Uterus (tissue), 4 donors: ENCODE data around the gene RHEB. TPM values are rescaled to one million over a fixed set of nuclear protein-coding genes. Genes with fewer than 3 reads are reported as not detected.

Experiments
- DNase-seq, 2 donors: peaks; one replicate each; pipeline ENCODE4 v3.0.0-alpha.2; 2019 to 2020
- H3K27ac ChIP-seq, 2 donors: fragments of 200-600 bp; sonication (generic); 1 replicate in 1 of 2; 2 replicates in 1 of 2; pipeline ENCODE4 v1.5.1; 2016 to 2018
- H3K27me3 ChIP-seq, 2 donors: fragments of 200-600 bp; sonication (generic); one replicate each; pipeline ENCODE4 v1.5.1; 2018 to 2019; ENCODE audit warnings: control low read depth in 1 of 2
- H3K36me3 ChIP-seq, 2 donors: fragments of 200-600 bp; sonication (generic); one replicate each; pipeline ENCODE4 v1.5.1; 2019; ENCODE audit warnings: control low read depth in 1 of 2
- H3K4me1 ChIP-seq, 2 donors: fragments of 200-600 bp; sonication (generic); one replicate each; pipeline ENCODE4 v1.5.1; 2018 to 2019; ENCODE audit warnings: control low read depth in 1 of 2
- H3K4me3 ChIP-seq, 2 donors: fragments of 200-600 bp; sonication (generic); 1 replicate in 1 of 2; 2 replicates in 1 of 2; pipeline ENCODE4 v1.5.1; 2018 to 2019; ENCODE audit warnings: mild to moderate bottlenecking in 1 of 2
- H3K9me3 ChIP-seq, 2 donors: fragments of 200-600 bp; sonication (generic); one replicate each; pipeline ENCODE4 v1.5.1; 2019; ENCODE audit warnings: control low read depth in 1 of 2
- POLR2A ChIP-seq, 2 donors: fragments of 450-650 bp; IDR thresholded peaks; one replicate each; pipeline ENCODE4 v1.6.1; 2016; ENCODE audit warnings: antibody characterized with exemption in 2 of 2, mild to moderate bottlenecking in 1 of 2, moderate library complexity in 1 of 2
- intact Hi-C: fragments of 100-400 bp; cut with DNase I; formaldehyde crosslinking; loops from one replicate; pipeline ENCODE4 v1.15.1; 2023; ENCODE audit warnings: low total_unique reads
- total RNA-seq, 4 donors: library from RNA; depleted of rRNA in 3 of 4; stranded (reverse); fragments of >200 nt in 3 of 4; gene quantifications; one replicate each; pipeline versions ENCODE4 v1.1.0 to v1.2.4, GENCODE V29; 2014 to 2023
- TF ChIP-seq, protein P1 (sequence below), 4 experiments: fragments of 200-600 bp in 2 of 4; fragments of 450-650 bp in 2 of 4; sonication (generic) in 2 of 4; IDR thresholded peaks; one replicate each; pipeline ENCODE4 v1.5.1; 2016 to 2019; ENCODE audit warnings: antibody characterized with exemption in 4 of 4, mild to moderate bottlenecking in 2 of 4, moderate library complexity in 1 of 4
- donor health status: DM: yes; HTN: yes; CAD: no.

RHEB gene
- total RNA-seq, 4 donors from 2014 or later: 69.2 to 135 (median 102) TPM

DNA sequence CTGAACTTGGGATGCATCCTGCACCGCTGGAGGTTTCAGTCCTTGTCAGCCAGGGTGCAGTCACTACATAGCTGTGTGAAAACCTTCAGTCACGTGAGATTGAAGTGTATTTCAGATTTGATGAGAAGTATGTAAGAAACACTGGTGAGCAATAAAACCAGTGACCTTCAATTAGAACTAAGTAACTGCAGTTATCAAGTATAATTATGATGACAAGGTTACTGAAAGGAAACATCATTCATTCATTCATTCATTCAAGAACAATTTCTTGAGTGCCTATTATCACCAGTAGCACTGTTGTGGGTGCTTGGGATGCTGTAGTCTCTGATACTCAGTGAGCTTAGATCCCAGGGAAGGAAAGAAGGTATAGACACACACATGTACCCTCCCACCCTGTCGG, 33.6 kb downstream of the RHEB start:
- Histone ChIP-seq H3K9me3 (no peaks in the 10 kb centered on the region), H3K4me3 (no peak overlapping the region), H3K27ac (peak overlapping the region in 1 of 2 donors; percentile 61), H3K4me1 (no peaks in the 10 kb centered on the region), H3K36me3 (no peaks in the 10 kb centered on the region), H3K27me3 (no peaks in the 10 kb centered on the region)
- intact Hi-C loops: no loop called here
- TF ChIP-seq, protein P1, sequence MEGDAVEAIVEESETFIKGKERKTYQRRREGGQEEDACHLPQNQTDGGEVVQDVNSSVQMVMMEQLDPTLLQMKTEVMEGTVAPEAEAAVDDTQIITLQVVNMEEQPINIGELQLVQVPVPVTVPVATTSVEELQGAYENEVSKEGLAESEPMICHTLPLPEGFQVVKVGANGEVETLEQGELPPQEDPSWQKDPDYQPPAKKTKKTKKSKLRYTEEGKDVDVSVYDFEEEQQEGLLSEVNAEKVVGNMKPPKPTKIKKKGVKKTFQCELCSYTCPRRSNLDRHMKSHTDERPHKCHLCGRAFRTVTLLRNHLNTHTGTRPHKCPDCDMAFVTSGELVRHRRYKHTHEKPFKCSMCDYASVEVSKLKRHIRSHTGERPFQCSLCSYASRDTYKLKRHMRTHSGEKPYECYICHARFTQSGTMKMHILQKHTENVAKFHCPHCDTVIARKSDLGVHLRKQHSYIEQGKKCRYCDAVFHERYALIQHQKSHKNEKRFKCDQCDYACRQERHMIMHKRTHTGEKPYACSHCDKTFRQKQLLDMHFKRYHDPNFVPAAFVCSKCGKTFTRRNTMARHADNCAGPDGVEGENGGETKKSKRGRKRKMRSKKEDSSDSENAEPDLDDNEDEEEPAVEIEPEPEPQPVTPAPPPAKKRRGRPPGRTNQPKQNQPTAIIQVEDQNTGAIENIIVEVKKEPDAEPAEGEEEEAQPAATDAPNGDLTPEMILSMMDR (IDR thresholded peaks at IDR 0.05): no peak
- no peak for TF ChIP-seq POLR2A (IDR thresholded peaks at IDR 0.05)
- DNase-seq: no peak

DNA sequence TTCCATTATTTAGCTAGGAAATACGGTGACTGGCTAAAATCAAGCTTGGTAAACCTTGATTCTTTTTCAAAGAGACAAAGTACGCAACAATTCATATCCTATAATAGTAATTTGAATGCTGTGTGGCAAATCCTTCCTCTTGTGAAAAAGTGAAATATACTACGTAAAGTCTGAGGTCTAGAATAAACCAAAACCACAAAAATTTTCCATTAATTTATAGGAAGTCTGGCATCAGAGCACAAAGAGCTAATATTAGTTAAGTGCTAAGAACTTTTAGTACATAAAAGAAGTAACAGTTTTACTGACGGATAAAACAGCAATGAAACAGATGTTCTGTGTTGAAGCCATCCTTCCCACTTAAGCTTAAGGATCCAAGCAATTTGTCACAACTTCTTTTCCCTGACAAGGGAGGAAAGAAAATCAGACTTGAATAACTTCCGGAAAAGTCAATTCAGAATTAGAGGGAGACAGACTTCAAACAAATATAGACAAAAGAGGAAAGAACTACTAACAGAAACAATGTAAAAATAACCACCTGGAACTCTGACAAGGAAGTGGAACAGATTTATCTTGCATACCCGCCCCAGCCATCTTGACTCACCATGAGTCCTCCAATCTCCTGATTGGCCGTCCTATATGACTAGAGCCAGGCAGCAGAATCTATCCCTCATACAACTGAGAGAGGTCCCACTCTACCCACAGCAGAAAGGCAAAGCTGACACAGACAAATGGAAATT, 34.6 kb downstream of the RHEB start:
- TF ChIP-seq, protein P1 (IDR thresholded peaks at IDR 0.05): no peak
- no peak for TF ChIP-seq POLR2A (IDR thresholded peaks at IDR 0.05)
- H3K4me1 ChIP-seq: no peaks in the 10 kb centered on the region

GRCh38 chr7:151483711-151483983, 36.0 kb downstream of the RHEB start:
- no peaks in the 10 kb centered on the region for H3K4me1 ChIP-seq
- H3K9me3 ChIP-seq: no peaks in the 10 kb centered on the region
- intact Hi-C loops: no loop called here
- TF ChIP-seq, protein P1 (IDR thresholded peaks at IDR 0.05): no peak
- TF ChIP-seq POLR2A (IDR thresholded peaks at IDR 0.05): no peak
- H3K27ac ChIP-seq: no peak overlapping the region
- no peak for DNase-seq
- H3K27me3 ChIP-seq: no peaks in the 10 kb centered on the region
- no peaks in the 10 kb centered on the region for H3K36me3 ChIP-seq
- H3K4me3 ChIP-seq: no peak overlapping the region

More for the DNA sequence above, 34.6 kb downstream of the RHEB start:
- H3K27me3 ChIP-seq: no peaks in the 10 kb centered on the region
- no peak overlapping the region for H3K4me3 ChIP-seq
- intact Hi-C loops: no loop called here
- peak in 1 of 2 donors; percentile 39 for DNase-seq
- peak overlapping the region; percentile 53 to 61 for H3K27ac ChIP-seq
- H3K9me3 ChIP-seq: no peaks in the 10 kb centered on the region
- no peaks in the 10 kb centered on the region for H3K36me3 ChIP-seq

DNA sequence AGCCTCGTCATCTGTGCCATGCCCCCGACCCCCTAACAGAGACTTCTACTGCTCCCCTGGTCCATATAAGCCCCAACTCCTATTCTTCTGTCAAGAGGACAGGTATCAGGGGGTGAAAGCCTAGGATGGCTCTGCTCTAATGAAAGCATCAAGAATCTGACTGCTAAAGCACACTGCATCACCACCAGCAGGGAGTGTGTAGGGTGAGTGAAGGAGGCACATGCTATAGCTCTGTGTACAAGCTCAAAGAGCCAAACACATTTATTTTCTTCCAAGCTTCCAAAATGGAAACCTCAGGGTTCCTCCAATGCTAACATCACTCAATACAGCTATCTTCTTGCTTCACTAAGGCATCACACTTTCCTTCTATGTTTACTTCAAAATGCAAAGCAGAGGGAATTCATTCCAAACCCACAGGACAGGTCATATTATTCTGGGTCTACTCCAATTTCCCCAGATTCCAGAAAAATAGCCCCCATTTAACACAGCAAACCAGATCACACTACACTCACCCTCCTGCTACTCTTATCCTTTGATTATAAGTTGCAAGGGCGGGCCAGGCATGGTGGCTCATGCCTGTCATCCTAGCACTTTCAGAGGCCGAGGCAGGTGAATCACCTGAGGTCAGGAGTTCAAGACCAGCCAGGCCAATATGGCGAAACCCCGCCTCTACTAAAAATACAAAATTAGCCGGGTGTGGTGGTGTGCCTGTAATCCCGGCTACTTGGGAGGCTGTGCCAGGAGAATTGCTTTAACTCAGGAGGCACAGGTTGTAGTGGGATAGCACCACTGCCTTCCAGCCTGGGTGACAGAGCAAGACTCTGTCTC, 36.6 kb downstream of the RHEB start:
- no peaks in the 10 kb centered on the region for H3K36me3 ChIP-seq

More for the DNA sequence above, 36.6 kb downstream of the RHEB start:
- Histone ChIP-seq H3K4me1 (no peaks in the 10 kb centered on the region), H3K4me3 (no peak overlapping the region), H3K27ac (peak overlapping the region in 1 of 2 donors; percentile 18), H3K9me3 (no peaks in the 10 kb centered on the region), H3K27me3 (no peaks in the 10 kb centered on the region)
- no peak for DNase-seq
- TF ChIP-seq, protein P1 (IDR thresholded peaks at IDR 0.05): no peak
- no peak for TF ChIP-seq POLR2A (IDR thresholded peaks at IDR 0.05)
- intact Hi-C loops: no loop called here
